ENCODE measurements around the gene NR1D1. TPM values are rescaled to one million over a fixed set of nuclear protein-coding genes. Genes with fewer than 3 reads are reported as not detected.
A peak's percentile ranks its signal among the peaks of the same experiment; 100 is the strongest.

Gene NR1D1
- total RNA-seq, 2 donors from 2014 or later: 8.3 to 9.9 TPM

DNA sequence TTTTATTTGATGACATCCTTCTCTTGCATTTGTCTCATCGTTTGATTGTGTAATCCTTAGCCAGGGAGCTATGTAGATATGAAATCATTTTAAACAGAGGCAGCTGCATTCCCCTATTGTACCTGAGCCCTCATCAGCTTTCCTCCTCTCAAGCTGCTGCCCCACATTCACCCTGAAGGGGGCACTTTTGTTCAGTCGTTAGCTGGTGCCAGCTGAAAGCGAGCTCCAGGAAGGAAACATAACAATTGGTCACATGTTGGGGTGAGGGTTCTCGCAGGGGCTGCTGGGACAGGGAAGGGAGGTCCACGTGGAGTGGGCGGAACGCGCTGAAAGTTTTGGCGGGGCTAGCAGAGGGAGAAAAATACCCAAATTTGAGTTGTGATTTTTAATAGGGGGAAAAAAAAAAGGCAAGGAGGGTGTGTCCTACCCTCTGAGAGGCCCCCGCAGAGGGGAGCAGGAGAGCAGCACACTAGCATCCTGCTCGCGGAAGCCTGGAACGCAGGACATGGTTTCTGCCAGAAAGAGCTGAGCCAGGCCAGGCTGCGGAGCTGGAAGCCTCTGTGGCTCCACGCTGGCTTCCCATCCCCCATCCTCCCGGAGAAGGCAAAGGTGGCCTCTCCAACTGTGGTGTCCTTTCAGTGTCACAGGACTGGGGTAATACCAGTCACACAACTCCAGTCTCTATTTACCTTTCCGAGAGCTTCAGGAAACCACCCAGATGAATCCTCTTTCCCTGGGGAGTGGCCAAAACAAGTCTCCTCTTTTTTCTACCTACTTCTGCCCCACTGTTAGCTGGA lies 12.9 kb upstream of the NR1D1 start:
- Histone ChIP-seq H3K36me3 (no peaks in the 10 kb centered on the region), H3K4me3 (peak overlapping the region; percentile 34 to 56), H3K9me3 (no peaks in the 10 kb centered on the region), H3K27me3 (no peaks in the 10 kb centered on the region), H3K27ac (peak overlapping the region; percentile 90 to 97), H3K4me1 (peaks cover 0 to 56% of the 10 kb centered on the region in 2 donors)
- DNase-seq (ENCODE audit: low spot score): peak; percentile 97
- TF ChIP-seq, protein P1, sequence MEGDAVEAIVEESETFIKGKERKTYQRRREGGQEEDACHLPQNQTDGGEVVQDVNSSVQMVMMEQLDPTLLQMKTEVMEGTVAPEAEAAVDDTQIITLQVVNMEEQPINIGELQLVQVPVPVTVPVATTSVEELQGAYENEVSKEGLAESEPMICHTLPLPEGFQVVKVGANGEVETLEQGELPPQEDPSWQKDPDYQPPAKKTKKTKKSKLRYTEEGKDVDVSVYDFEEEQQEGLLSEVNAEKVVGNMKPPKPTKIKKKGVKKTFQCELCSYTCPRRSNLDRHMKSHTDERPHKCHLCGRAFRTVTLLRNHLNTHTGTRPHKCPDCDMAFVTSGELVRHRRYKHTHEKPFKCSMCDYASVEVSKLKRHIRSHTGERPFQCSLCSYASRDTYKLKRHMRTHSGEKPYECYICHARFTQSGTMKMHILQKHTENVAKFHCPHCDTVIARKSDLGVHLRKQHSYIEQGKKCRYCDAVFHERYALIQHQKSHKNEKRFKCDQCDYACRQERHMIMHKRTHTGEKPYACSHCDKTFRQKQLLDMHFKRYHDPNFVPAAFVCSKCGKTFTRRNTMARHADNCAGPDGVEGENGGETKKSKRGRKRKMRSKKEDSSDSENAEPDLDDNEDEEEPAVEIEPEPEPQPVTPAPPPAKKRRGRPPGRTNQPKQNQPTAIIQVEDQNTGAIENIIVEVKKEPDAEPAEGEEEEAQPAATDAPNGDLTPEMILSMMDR (IDR thresholded peaks at IDR 0.05): peak; percentile 73 to 91

DNA sequence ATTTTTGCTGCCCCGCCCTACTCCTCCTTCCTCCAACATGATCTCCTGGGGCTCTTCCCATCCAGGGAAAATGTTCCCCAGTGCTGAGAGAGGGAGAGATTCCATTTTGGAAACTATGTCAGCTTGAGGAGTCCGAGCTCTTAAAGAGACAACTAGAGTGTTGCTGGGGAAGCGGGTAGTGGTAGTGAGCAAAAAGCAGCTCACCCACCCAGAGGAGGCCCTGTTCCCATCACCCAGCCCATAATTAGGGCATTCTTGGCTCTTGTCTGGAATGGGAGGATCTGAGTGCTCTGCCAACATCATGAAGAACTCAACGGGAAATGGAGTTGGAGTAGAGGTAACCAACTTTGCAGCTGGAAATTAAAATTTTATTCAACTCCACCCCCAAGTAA lies 12.3 kb upstream of the NR1D1 start:
- H3K4me1 ChIP-seq: peaks cover 0 to 61% of the 10 kb centered on the region in 2 donors
- peak overlapping the region; percentile 90 to 97 for H3K27ac ChIP-seq
- H3K4me3 ChIP-seq: peak overlapping the region in 1 of 2 donors; percentile 4
- no peaks in the 10 kb centered on the region for H3K9me3 ChIP-seq
- no peaks in the 10 kb centered on the region for H3K27me3 ChIP-seq
- TF ChIP-seq, protein P1 (IDR thresholded peaks at IDR 0.05): no peak
- no peak for DNase-seq (ENCODE audit: low spot score)
- H3K36me3 ChIP-seq: no peaks in the 10 kb centered on the region

DNA sequence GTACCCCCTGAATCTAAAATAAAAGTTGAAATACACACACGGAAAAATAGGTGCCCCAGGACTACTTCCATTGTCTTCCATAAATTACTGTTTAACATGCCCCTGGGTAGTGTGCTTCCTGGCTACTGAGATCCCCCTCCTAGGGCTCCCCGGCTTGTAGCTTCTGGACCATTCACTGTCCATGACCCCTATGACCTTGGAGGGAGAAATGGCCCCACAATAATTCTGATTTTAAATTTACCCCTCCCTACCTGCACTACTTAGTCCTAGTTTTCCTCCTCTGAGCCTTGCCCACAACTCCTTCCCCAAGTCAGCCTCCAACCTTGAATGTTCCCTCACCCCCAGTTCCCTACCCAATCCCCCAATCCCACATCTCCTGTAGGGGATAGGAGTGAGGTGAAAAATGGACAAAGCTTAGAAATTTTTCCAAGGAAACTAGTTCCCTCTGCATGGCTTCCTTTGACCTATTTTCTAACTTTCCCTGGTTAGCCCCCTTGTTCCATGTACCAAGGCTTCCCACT lies 11.9 kb upstream of the NR1D1 start:
- Histone ChIP-seq H3K9me3 (no peaks in the 10 kb centered on the region), H3K4me3 (peak overlapping the region in 1 of 2 donors; percentile 4), H3K27me3 (no peaks in the 10 kb centered on the region), H3K4me1 (peaks cover 0 to 66% of the 10 kb centered on the region in 2 donors), H3K27ac (peak overlapping the region; percentile 90 to 97), H3K36me3 (no peaks in the 10 kb centered on the region)
- TF ChIP-seq, protein P1 (IDR thresholded peaks at IDR 0.05): no peak
- no peak for DNase-seq (ENCODE audit: low spot score)

DNA sequence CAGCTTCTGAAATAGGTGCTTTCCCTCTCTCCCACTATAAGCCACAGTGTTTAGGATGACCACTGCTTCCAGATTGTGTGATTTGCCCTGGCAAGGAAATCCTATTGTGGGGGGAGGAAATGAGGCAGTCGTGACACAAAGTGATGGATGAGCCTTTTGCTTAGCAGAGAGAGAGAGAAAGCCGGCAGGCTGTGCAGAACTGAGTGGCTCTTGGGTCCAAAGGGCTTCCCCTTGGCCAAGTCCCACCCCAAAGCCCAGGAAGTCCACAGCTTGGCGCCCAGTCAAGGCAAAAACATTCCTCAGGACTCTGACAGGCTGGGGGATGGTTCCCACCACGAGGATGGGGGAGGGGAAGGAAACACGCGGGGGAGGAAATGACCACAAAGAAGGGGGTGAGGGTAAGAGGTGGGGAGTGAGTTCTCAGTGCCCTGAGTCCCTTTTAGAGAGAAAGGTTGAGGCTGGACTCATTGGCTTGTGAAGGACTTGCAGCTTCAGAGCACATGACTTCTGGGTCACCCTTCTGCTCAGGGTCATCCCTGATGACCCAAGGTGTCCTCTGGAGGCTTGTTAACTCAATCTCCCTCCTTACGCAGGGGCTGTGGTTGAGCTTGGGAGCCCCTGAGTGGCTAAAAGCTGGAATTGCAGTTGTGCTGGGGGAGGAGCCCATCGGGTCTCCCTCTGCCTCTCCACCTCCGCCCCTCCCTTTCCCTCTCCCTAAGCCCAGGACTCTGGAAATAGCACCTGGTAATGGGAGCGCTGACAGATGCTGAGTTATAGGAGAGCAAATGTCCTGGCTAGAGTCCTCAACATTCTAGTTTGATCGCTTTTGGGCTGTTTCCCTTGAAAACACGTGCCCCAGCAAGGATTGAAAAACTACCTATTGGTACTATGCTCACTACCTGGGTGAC lies 11.1 kb upstream of the NR1D1 start:
- peak overlapping the region in 1 of 2 donors; percentile 0 for H3K4me3 ChIP-seq
- DNase-seq (ENCODE audit: low spot score): peak; percentile 93
- TF ChIP-seq, protein P1 (IDR thresholded peaks at IDR 0.05): peak; percentile 85 to 94
- H3K27ac ChIP-seq: peak overlapping the region; percentile 90 to 97
- peaks cover 0 to 73% of the 10 kb centered on the region in 2 donors for H3K4me1 ChIP-seq
- H3K36me3 ChIP-seq: no peaks in the 10 kb centered on the region
- H3K9me3 ChIP-seq: no peaks in the 10 kb centered on the region
- H3K27me3 ChIP-seq: no peaks in the 10 kb centered on the region

DNA sequence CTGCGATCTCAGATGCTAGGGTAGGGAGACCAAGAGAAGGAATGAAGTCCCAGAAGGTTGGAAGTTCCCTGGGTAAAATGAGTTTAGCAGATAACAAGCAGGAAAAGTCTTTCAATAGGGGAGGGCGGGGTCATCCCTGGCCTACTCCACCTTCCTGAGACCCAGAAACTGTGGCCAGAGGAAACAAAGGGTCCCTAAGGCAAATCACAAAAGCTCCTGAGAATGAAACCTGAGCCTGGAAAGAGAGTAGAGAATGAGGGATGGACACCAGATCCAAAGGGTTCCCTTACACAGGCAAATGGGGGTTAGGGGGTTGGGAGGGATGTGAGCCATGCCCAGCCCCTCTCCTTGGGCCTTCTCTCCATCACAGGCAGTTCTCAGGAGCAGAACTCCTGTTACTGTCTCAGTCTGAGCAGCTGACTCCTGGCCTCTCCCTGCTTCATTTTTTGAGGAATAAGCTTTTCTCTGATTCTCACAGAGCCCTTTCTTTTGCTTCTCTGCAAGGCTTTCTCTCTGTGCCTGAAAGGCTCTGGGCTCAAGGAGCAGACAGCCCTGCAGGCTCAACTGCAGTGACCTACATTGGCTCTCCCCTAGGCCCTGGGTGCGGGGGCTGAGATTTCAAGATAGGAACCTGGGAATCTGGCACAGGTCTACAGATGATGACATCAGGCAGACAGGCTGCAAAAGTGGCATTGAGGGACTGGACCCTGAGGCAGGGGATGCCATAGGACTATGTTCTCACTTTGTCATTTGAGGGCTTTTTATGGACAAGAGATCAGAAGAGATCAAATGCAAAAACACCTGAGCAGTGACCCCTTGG lies 9.8 kb upstream of the NR1D1 start:
- H3K4me1 ChIP-seq: peaks cover 0 to 86% of the 10 kb centered on the region in 2 donors
- H3K27me3 ChIP-seq: no peaks in the 10 kb centered on the region
- H3K27ac ChIP-seq: peak overlapping the region; percentile 90 to 97
- no peaks in the 10 kb centered on the region for H3K36me3 ChIP-seq
- no peak for DNase-seq (ENCODE audit: low spot score)
- TF ChIP-seq, protein P1 (IDR thresholded peaks at IDR 0.05): no peak
- no peaks in the 10 kb centered on the region for H3K9me3 ChIP-seq
- H3K4me3 ChIP-seq: no peak overlapping the region
